GM10266 (cell line): ENCODE results near the gene ANKRD34C.

Source experiments
- DNase-seq: peaks from one replicate; pipeline ENCODE4 v3.0.0; 2012; ENCODE audit errors: extremely low spot score
- TF ChIP-seq, protein P1 (sequence below): IDR thresholded peaks from 2 replicates; pipeline ENCODE4 v1.5.1; 2012; ENCODE audit warnings: mild to moderate bottlenecking, low read depth; ENCODE audit not compliant: control insufficient read depth, insufficient read depth; ENCODE audit errors: missing control alignments

The ANKRD34C gene

DNA sequence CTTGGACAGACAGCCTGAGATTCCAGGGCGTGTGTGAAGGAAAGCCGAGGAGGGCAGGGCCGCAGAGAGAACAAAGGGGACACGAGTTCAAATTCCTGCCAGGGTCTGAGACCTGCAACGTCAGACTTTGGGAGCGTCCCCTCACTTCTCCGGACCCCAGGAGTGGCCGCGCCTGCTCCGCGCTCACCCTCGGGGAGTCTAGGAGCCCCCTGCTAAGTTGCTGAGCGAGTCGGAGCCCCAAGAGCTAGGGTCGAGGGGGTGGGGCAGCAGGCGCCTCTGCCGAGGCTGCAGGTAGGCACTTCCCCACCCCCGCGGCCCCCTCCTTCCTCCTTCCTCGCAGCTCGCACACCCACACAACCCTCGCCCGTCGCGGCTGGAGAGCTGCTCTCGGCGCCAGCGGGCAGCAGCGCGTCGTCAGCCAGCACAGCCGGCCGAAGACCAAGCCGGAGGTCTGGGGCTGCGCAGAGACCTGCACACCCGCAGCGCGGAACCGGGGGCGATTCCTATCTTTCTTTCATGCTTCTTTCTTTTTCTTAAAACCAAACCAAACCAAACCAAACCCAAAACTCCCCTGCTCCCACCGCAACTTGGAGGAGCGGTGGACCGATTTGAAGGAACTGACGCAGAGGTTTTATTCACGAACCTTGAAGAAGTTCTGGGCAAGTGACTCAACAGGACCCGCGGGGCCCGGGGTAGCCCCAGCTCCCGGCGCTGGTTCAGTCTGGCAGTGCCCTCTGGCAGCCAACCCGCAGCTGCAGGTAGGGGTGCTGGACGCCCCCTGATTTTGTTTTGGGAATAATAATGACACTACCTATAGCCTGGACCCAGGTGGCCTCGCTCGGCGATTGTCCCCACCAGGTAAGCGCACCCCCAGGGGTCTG lies at the start of gene ANKRD34C:
ANKRD34C (plus strand) TSS at position 352 of the 881 bp plus-strand sequence. CDS start 10,563 bp downstream, outside the sequence.
- TF ChIP-seq, protein P1, sequence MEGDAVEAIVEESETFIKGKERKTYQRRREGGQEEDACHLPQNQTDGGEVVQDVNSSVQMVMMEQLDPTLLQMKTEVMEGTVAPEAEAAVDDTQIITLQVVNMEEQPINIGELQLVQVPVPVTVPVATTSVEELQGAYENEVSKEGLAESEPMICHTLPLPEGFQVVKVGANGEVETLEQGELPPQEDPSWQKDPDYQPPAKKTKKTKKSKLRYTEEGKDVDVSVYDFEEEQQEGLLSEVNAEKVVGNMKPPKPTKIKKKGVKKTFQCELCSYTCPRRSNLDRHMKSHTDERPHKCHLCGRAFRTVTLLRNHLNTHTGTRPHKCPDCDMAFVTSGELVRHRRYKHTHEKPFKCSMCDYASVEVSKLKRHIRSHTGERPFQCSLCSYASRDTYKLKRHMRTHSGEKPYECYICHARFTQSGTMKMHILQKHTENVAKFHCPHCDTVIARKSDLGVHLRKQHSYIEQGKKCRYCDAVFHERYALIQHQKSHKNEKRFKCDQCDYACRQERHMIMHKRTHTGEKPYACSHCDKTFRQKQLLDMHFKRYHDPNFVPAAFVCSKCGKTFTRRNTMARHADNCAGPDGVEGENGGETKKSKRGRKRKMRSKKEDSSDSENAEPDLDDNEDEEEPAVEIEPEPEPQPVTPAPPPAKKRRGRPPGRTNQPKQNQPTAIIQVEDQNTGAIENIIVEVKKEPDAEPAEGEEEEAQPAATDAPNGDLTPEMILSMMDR = no peak
- no peak for DNase-seq

DNA sequence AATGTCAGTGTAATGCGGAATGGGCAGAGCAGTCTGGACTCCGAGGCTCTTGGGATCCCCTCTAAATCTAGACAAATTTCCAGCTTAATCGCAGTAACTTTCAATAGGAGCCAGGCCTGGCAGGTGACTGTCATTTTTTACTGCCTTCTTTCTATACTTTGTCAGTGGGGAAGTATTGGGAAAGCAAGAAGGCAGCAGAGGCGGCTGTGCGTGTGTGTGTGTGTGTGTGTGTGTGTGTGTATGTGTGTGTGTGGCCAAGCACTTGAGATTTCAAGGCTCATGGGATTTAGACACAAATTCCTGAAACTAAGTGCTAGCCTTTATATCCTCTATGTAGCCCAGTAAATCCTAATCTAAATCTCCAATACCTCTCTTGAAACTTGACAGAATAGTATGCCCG lies 49.3 kb upstream of the ANKRD34C start:
- TF ChIP-seq, protein P1 = no peak

DNA sequence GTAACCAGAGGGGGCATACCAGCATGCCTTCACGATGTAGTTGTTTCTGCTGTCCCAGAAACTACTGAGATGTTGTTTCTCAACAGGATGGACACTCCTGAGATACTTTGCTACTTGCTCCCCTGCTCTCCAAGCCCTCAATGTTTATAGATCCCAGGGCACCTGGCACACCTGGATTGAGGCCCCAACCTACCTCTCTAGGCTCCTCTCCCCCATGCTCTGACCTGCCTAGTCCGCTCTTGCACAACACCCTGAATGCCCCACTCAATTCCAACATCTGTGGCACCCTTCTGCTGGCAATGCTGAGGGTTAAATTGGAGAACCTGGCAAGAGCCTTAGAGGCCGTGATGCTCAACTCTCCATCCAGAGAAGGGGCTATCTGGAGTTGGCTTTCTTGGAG lies 42.5 kb upstream of the ANKRD34C start:
- TF ChIP-seq, protein P1 = no peak
- DNase-seq = no peak

More for the DNA sequence above, 49.3 kb upstream of the ANKRD34C start:
- no peak for DNase-seq

DNA sequence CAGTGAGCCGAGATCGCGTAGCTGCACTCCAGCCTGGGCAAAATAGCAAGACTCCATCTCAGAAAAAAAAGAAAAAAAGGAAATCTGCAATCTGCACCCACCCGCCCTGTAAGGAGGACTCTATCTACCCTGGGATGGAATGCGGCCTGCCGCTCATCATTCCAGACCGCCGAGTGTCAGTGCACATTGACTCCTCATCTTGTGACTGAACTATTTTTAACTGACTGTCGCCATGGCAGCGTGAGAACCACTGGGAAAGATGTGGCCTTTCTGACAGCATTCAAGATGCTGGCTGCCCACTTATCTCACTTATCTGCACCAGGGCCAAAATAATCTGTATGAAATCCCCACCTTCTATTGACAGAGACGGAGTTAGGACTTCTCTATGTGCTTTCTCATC lies 38.8 kb upstream of the ANKRD34C start:
- DNase-seq = no peak
- TF ChIP-seq, protein P1 = no peak

DNA sequence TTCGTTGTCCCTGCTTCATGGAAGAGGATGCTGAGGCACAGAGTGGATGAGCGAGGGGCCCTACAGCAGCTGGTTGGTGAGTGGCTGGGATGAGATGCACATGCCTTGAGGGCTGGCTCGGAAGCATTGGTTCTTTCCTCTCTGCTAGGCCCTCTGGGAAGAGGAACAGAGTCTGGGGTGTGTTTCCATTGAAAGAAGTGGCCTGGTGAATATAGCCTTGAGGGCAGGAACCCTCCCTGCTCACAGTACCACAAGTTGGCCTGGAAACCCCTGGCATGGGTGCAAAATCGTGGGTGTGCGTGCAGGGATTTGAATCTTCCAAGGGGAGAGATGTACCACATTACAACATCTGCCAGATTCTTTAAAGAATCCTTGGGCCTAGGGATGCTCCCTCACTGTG lies 37.6 kb upstream of the ANKRD34C start:
- TF ChIP-seq, protein P1 = no peak
- no peak for DNase-seq

DNA sequence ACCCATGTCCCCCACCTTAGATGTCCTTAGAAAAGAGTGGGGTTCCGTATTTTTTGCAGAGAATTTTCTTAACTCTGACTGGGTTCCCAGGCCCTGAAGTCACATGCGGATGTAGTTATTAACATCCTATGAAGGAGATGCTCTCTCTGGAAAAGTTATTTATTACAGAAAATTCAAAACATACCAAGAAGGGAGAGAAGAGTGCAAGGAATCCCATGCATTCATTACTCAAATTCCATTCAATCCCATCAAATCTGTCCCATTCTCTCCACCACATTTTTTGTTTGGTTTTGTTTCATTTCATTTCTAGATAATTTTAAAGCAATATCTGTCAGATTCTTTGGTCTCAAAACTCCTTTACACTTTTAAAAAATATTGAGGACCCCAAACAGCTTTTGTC lies 34.3 kb upstream of the ANKRD34C start:
- no peak for DNase-seq
- TF ChIP-seq, protein P1 = no peak

DNA sequence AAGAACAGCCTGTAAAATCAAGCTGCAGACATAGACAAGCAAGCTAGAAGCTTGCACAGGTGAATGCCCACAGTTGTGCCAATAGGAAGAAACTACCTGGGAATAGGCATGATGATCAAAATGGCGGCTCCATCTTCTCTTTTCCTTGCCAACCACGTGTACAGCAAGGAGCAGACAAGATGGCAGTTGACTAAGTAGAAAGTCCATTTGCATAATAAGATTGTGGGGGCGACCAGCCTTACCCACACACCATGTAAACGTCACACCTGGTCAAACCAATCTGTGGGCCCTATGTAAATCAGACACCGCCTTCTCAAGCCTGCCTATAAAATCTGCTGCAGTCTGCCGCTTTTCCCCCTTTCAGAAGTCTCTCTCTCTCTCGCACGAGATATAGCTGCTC lies 25.1 kb upstream of the ANKRD34C start:
- no peak for DNase-seq
- TF ChIP-seq, protein P1 = no peak
